Uterus (tissue), 4 donors: ENCODE data around the gene DAO. TPM values are rescaled to one million over a fixed set of nuclear protein-coding genes. Genes with fewer than 3 reads are reported as not detected.

ENCODE experiments used
- DNase-seq, 2 donors: peaks; one replicate each; pipeline ENCODE4 v3.0.0-alpha.2; 2019 to 2020
- H3K27ac ChIP-seq, 2 donors: fragments of 200-600 bp; sonication (generic); 1 replicate in 1 of 2; 2 replicates in 1 of 2; pipeline ENCODE4 v1.5.1; 2016 to 2018
- H3K27me3 ChIP-seq, 2 donors: fragments of 200-600 bp; sonication (generic); one replicate each; pipeline ENCODE4 v1.5.1; 2018 to 2019; ENCODE audit warnings: control low read depth in 1 of 2
- H3K36me3 ChIP-seq, 2 donors: fragments of 200-600 bp; sonication (generic); one replicate each; pipeline ENCODE4 v1.5.1; 2019; ENCODE audit warnings: control low read depth in 1 of 2
- H3K4me1 ChIP-seq, 2 donors: fragments of 200-600 bp; sonication (generic); one replicate each; pipeline ENCODE4 v1.5.1; 2018 to 2019; ENCODE audit warnings: control low read depth in 1 of 2
- H3K4me3 ChIP-seq, 2 donors: fragments of 200-600 bp; sonication (generic); 1 replicate in 1 of 2; 2 replicates in 1 of 2; pipeline ENCODE4 v1.5.1; 2018 to 2019; ENCODE audit warnings: mild to moderate bottlenecking in 1 of 2
- H3K9me3 ChIP-seq, 2 donors: fragments of 200-600 bp; sonication (generic); one replicate each; pipeline ENCODE4 v1.5.1; 2019; ENCODE audit warnings: control low read depth in 1 of 2
- POLR2A ChIP-seq, 2 donors: fragments of 450-650 bp; IDR thresholded peaks; one replicate each; pipeline ENCODE4 v1.6.1; 2016; ENCODE audit warnings: antibody characterized with exemption in 2 of 2, mild to moderate bottlenecking in 1 of 2, moderate library complexity in 1 of 2
- intact Hi-C: fragments of 100-400 bp; cut with DNase I; formaldehyde crosslinking; loops from one replicate; pipeline ENCODE4 v1.15.1; 2023; ENCODE audit warnings: low total_unique reads
- total RNA-seq, 4 donors: library from RNA; depleted of rRNA in 3 of 4; stranded (reverse); fragments of >200 nt in 3 of 4; gene quantifications; one replicate each; pipeline versions ENCODE4 v1.1.0 to v1.2.4, GENCODE V29; 2014 to 2023
- TF ChIP-seq, protein P1 (sequence below), 4 experiments: fragments of 200-600 bp in 2 of 4; fragments of 450-650 bp in 2 of 4; sonication (generic) in 2 of 4; IDR thresholded peaks; one replicate each; pipeline ENCODE4 v1.5.1; 2016 to 2019; ENCODE audit warnings: antibody characterized with exemption in 4 of 4, mild to moderate bottlenecking in 2 of 4, moderate library complexity in 1 of 4
- donor health status: DM: yes; HTN: yes; CAD: no.

Gene DAO
- not detected for total RNA-seq

GRCh38 chr12:108879615-108880254 lies at the start of gene DAO:
Gene DAO, plus strand, starts transcription at chr12:108880092. Its CDS starts 4,915 bp downstream, at chr12:108885007.
- Histone ChIP-seq H3K27me3 (no peaks in the 10 kb centered on the region), H3K4me3 (no peak within 1 kb of the TSS), H3K27ac (no peak within 1 kb of the TSS), H3K36me3 (no peaks in the 10 kb centered on the region), H3K4me1 (no peaks in the 10 kb centered on the region), H3K9me3 (no peaks in the 10 kb centered on the region)
- TF ChIP-seq POLR2A (IDR thresholded peaks at IDR 0.05): no peak
- TF ChIP-seq, protein P1, sequence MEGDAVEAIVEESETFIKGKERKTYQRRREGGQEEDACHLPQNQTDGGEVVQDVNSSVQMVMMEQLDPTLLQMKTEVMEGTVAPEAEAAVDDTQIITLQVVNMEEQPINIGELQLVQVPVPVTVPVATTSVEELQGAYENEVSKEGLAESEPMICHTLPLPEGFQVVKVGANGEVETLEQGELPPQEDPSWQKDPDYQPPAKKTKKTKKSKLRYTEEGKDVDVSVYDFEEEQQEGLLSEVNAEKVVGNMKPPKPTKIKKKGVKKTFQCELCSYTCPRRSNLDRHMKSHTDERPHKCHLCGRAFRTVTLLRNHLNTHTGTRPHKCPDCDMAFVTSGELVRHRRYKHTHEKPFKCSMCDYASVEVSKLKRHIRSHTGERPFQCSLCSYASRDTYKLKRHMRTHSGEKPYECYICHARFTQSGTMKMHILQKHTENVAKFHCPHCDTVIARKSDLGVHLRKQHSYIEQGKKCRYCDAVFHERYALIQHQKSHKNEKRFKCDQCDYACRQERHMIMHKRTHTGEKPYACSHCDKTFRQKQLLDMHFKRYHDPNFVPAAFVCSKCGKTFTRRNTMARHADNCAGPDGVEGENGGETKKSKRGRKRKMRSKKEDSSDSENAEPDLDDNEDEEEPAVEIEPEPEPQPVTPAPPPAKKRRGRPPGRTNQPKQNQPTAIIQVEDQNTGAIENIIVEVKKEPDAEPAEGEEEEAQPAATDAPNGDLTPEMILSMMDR (IDR thresholded peaks at IDR 0.05): no peak
- no peak for DNase-seq
- intact Hi-C loops: no loop called here

GRCh38 chr12:108831309-108831991 lies 48.4 kb upstream of the DAO start:
- DNase-seq: no peak
- intact Hi-C loops: no loop called here
- peaks cover 7 to 19% of the 10 kb centered on the region in 2 donors for H3K4me1 ChIP-seq
- H3K27ac ChIP-seq: no peak overlapping the region
- TF ChIP-seq POLR2A (IDR thresholded peaks at IDR 0.05): no peak
- TF ChIP-seq, protein P1 (IDR thresholded peaks at IDR 0.05): no peak
- no peaks in the 10 kb centered on the region for H3K27me3 ChIP-seq
- no peak overlapping the region for H3K4me3 ChIP-seq
- no peaks in the 10 kb centered on the region for H3K9me3 ChIP-seq
- H3K36me3 ChIP-seq: no peaks in the 10 kb centered on the region

DNA sequence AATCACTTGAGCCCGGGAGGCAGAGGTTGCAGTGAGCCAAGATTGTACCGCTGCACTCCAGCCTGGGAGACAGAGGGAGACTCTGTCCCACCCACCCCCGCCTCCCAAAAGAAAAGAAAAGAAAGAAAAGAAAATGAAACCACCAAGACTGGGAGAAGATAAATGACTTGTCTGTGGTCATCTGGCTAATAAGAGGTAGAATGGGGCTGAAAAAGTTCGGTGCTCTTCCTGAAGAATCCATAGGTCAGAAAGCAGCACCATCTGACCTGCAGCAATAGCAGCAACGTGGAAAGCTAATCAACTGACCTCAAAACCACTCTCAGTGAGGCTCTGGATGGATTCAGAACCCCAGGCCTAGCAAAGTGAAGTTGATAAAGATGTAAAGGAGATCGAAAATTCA lies 47.7 kb upstream of the DAO start:
- DNase-seq: no peak
- no peaks in the 10 kb centered on the region for H3K9me3 ChIP-seq
- H3K4me1 ChIP-seq: peaks cover 7 to 15% of the 10 kb centered on the region in 2 donors
- no peaks in the 10 kb centered on the region for H3K36me3 ChIP-seq
- H3K4me3 ChIP-seq: no peak overlapping the region
- intact Hi-C loops: no loop called here
- peak overlapping the region; percentile 61 to 77 for H3K27ac ChIP-seq
- TF ChIP-seq, protein P1 (IDR thresholded peaks at IDR 0.05): no peak
- no peak for TF ChIP-seq POLR2A (IDR thresholded peaks at IDR 0.05)
- no peaks in the 10 kb centered on the region for H3K27me3 ChIP-seq

DNA sequence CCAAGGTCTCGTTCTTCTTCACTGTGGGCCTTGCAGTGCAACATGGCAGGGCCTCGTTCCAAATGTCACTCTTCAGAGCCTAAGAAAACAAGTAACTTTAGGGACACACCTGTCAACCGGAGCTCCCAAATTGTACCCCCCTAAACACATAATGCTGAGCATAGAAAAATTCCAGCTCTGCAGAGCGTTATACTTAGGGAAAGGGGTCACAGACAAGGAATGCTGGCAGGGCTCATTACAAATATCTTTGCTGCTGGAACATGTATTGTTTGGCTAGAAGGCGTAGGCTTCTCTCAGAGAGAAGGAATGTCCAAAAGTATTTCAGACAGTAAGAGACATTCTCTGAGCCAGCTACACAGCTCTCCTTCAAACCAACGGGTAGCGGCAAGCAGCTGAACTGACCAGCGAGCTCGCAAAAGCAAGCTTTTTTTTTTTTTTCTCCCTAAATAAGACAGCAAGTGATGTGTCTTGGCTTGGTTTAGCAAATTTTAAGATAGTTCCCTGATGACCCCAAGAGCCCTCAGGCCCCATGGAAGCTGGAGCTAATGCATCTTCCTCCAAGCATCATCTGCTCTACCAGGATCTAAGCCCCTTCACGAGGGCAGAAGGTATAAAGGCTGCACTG lies 47.0 kb upstream of the DAO start:
- DNase-seq: no peak
- H3K9me3 ChIP-seq: no peaks in the 10 kb centered on the region
- intact Hi-C loops: no loop called here
- TF ChIP-seq POLR2A (IDR thresholded peaks at IDR 0.05): no peak
- TF ChIP-seq, protein P1 (IDR thresholded peaks at IDR 0.05): no peak
- H3K36me3 ChIP-seq: no peaks in the 10 kb centered on the region
- H3K4me1 ChIP-seq: peaks cover 7 to 16% of the 10 kb centered on the region in 2 donors
- H3K4me3 ChIP-seq: no peak overlapping the region
- no peaks in the 10 kb centered on the region for H3K27me3 ChIP-seq
- peak overlapping the region; percentile 61 to 77 for H3K27ac ChIP-seq

GRCh38 chr12:108833355-108833733 lies 46.5 kb upstream of the DAO start:
- no peak for DNase-seq
- TF ChIP-seq, protein P1 (IDR thresholded peaks at IDR 0.05): no peak
- Histone ChIP-seq H3K4me1 (peaks cover 7 to 21% of the 10 kb centered on the region in 2 donors), H3K27ac (peak overlapping the region; percentile 61 to 77), H3K4me3 (no peak overlapping the region), H3K27me3 (no peaks in the 10 kb centered on the region), H3K36me3 (no peaks in the 10 kb centered on the region), H3K9me3 (no peaks in the 10 kb centered on the region)
- intact Hi-C loops: no loop called here
